ENCODE measurements around the gene MSL1. TPM values are rescaled to one million over a fixed set of nuclear protein-coding genes. Genes with fewer than 3 reads are reported as not detected.

MSL1 gene
- total and polyA plus RNA-seq, 2 of the 13 experiments (the other 11 are each of a cell fraction or from before 2014, with no cell fraction given): 63.8 to 88.5 TPM

GRCh38 chr17:40173091-40173777, 51.5 kb downstream of the MSL1 start (continued):
- TF ChIP-seq TOPORS (CRISPR knock-in tag; IDR thresholded peaks at IDR 0.05): no peak
- TF ChIP-seq GMEB2 (CRISPR knock-in tag; IDR thresholded peaks at IDR 0.05; ENCODE audit: low read depth): no peak
- TF ChIP-seq ZNF580 (CRISPR knock-in tag; IDR thresholded peaks at IDR 0.05; ENCODE audit: borderline replicate concordance, low read depth): peak; percentile 38; the same call in 1 of the 2 replicates
- no peak for TF ChIP-seq GABPB1 (CRISPR knock-in tag; IDR thresholded peaks at IDR 0.05)
- TF ChIP-seq, protein P1, sequence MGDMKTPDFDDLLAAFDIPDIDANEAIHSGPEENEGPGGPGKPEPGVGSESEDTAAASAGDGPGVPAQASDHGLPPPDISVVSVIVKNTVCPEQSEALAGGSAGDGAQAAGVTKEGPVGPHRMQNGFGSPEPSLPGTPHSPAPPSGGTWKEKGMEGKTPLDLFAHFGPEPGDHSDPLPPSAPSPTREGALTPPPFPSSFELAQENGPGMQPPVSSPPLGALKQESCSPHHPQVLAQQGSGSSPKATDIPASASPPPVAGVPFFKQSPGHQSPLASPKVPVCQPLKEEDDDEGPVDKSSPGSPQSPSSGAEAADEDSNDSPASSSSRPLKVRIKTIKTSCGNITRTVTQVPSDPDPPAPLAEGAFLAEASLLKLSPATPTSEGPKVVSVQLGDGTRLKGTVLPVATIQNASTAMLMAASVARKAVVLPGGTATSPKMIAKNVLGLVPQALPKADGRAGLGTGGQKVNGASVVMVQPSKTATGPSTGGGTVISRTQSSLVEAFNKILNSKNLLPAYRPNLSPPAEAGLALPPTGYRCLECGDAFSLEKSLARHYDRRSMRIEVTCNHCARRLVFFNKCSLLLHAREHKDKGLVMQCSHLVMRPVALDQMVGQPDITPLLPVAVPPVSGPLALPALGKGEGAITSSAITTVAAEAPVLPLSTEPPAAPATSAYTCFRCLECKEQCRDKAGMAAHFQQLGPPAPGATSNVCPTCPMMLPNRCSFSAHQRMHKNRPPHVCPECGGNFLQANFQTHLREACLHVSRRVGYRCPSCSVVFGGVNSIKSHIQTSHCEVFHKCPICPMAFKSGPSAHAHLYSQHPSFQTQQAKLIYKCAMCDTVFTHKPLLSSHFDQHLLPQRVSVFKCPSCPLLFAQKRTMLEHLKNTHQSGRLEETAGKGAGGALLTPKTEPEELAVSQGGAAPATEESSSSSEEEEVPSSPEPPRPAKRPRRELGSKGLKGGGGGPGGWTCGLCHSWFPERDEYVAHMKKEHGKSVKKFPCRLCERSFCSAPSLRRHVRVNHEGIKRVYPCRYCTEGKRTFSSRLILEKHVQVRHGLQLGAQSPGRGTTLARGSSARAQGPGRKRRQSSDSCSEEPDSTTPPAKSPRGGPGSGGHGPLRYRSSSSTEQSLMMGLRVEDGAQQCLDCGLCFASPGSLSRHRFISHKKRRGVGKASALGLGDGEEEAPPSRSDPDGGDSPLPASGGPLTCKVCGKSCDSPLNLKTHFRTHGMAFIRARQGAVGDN (CRISPR knock-in tag; IDR thresholded peaks at IDR 0.05): no peak
- TF ChIP-seq, protein P2, sequence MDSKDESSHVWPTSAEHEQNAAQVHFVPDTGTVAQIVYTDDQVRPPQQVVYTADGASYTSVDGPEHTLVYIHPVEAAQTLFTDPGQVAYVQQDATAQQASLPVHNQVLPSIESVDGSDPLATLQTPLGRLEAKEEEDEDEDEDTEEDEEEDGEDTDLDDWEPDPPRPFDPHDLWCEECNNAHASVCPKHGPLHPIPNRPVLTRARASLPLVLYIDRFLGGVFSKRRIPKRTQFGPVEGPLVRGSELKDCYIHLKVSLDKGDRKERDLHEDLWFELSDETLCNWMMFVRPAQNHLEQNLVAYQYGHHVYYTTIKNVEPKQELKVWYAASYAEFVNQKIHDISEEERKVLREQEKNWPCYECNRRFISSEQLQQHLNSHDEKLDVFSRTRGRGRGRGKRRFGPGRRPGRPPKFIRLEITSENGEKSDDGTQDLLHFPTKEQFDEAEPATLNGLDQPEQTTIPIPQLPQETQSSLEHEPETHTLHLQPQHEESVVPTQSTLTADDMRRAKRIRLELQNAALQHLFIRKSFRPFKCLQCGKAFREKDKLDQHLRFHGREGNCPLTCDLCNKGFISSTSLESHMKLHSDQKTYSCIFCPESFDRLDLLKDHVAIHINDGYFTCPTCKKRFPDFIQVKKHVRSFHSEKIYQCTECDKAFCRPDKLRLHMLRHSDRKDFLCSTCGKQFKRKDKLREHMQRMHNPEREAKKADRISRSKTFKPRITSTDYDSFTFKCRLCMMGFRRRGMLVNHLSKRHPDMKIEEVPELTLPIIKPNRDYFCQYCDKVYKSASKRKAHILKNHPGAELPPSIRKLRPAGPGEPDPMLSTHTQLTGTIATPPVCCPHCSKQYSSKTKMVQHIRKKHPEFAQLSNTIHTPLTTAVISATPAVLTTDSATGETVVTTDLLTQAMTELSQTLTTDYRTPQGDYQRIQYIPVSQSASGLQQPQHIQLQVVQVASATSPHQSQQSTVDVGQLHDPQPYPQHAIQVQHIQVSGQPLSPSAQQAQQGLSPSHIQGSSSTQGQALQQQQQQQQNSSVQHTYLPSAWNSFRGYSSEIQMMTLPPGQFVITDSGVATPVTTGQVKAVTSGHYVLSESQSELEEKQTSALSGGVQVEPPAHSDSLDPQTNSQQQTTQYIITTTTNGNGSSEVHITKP (CRISPR knock-in tag; IDR thresholded peaks at IDR 0.05; ENCODE audit: low read depth): no peak
- no peak for TF ChIP-seq GATA4 (IDR thresholded peaks at IDR 0.05; ENCODE audit: borderline replicate concordance, low read depth)
- TF ChIP-seq ATF2 (CRISPR knock-in tag; IDR thresholded peaks at IDR 0.05): peak; percentile 43; the same call in 1 of the 2 replicates
- peak; percentile 83 for TF ChIP-seq SOX5 (CRISPR knock-in tag; IDR thresholded peaks at IDR 0.05; ENCODE audit: borderline replicate concordance)
- TF ChIP-seq ZNF432 (CRISPR knock-in tag; IDR thresholded peaks at IDR 0.05; ENCODE audit: borderline replicate concordance): no peak
- TF ChIP-seq ZSCAN20 (CRISPR knock-in tag; IDR thresholded peaks at IDR 0.05; ENCODE audit: borderline replicate concordance): no peak
- TF ChIP-seq, protein P3, sequence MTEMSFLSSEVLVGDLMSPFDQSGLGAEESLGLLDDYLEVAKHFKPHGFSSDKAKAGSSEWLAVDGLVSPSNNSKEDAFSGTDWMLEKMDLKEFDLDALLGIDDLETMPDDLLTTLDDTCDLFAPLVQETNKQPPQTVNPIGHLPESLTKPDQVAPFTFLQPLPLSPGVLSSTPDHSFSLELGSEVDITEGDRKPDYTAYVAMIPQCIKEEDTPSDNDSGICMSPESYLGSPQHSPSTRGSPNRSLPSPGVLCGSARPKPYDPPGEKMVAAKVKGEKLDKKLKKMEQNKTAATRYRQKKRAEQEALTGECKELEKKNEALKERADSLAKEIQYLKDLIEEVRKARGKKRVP (CRISPR knock-in tag; IDR thresholded peaks at IDR 0.05): 0 out of 4 replicates have a peak, but pooled peaks of 1 of the 2 experiments have one; percentile 25
- TF ChIP-seq RAD51 (IDR thresholded peaks at IDR 0.05; ENCODE audit: borderline replicate concordance): no peak
- TF ChIP-seq BORCS8-MEF2B (CRISPR knock-in tag; IDR thresholded peaks at IDR 0.05): no peak
- TF ChIP-seq ADNP (CRISPR knock-in tag; IDR thresholded peaks at IDR 0.05): no peak
- no peak for TF ChIP-seq ZNF782 (CRISPR knock-in tag; IDR thresholded peaks at IDR 0.05; ENCODE audit: borderline replicate concordance)
